Osteocyte (in vitro differentiated cells): ENCODE measurements around the gene NAT9. TPM values are rescaled to one million over a fixed set of nuclear protein-coding genes. Genes with fewer than 3 reads are reported as not detected.

Experiments used
- DNase-seq: peaks from one replicate; pipeline ENCODE4 v3.0.0; 2021; ENCODE audit warnings: mixed read lengths; ENCODE audit not compliant: unreplicated experiment; ENCODE audit errors: extremely low spot score
- H3K27ac Mint-ChIP-seq: one replicate; pipeline ENCODE4 v1.8.0; 2021; ENCODE audit warnings: mild to moderate bottlenecking, mixed read lengths; ENCODE audit not compliant: unreplicated experiment
- H3K27me3 Mint-ChIP-seq: one replicate; pipeline ENCODE4 v1.8.0; 2021; ENCODE audit warnings: mixed read lengths; ENCODE audit not compliant: unreplicated experiment
- H3K36me3 Mint-ChIP-seq: one replicate; pipeline ENCODE4 v1.8.0; 2021; ENCODE audit warnings: mixed read lengths; ENCODE audit not compliant: unreplicated experiment
- H3K4me1 Mint-ChIP-seq: one replicate; pipeline ENCODE4 v1.8.0; 2021; ENCODE audit warnings: mixed read lengths; ENCODE audit not compliant: unreplicated experiment
- H3K4me3 Mint-ChIP-seq: one replicate; pipeline ENCODE4 v1.8.0; 2021; ENCODE audit warnings: mild to moderate bottlenecking, moderate library complexity, mixed read lengths; ENCODE audit not compliant: unreplicated experiment
- H3K9me3 Mint-ChIP-seq: one replicate; pipeline ENCODE4 v1.8.0; 2021; ENCODE audit warnings: mixed read lengths; ENCODE audit not compliant: unreplicated experiment
- CTCF ChIP-seq: fragments of 200-600 bp; sonication (generic); IDR thresholded peaks from 2 replicates; pipeline ENCODE4 v1.5.0; 2021; ENCODE audit warnings: antibody characterized with exemption, mild to moderate bottlenecking, moderate library complexity
- total RNA-seq: library from RNA; stranded (reverse); gene quantifications from 2 replicates; pipeline ENCODE4 v1.2.1, GENCODE V29; 2021

NAT9 gene
- total RNA-seq, 1 donor from 2014 or later: 52.5 TPM

- Mint-ChIP-seq H3K36me3 (peaks cover 28% of the 10 kb centered on the region), H3K4me3 (no peak overlapping the region), H3K27ac (no peak overlapping the region), H3K4me1 (peaks cover 7% of the 10 kb centered on the region), H3K27me3 (no peaks in the 10 kb centered on the region), H3K9me3 (no peaks in the 10 kb centered on the region)
- DNase-seq: no peak
- TF ChIP-seq CTCF: no peak
These were observed 10.4 kb upstream of the NAT9 start for GRCh38 chr17:74786431-74787055.

DNA sequence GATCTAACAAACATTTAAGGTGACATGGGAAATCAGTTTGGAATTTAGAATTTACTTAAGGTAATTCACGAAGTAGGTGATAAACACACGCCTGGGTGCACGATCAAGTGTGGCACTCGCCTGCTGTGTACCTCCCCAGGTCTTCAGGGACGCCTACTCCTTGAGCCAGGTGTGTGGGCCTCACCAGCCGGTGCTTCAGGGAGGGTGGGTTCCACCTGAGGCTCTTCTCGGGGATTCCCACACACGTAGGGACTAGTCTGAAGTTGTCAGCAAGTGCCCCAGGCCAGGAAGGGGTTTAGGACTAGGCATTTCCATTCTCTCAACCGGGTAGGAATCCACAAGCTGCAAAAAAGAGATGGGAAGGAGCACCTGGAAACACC is 9.8 kb upstream of the NAT9 start:
- no peak overlapping the region for H3K4me3 Mint-ChIP-seq

GRCh38 chr17:74785096-74785980 is 9.2 kb upstream of the NAT9 start:
- Mint-ChIP-seq H3K9me3 (no peaks in the 10 kb centered on the region), H3K4me3 (no peak overlapping the region), H3K36me3 (peaks cover 23% of the 10 kb centered on the region), H3K4me1 (peaks cover 4% of the 10 kb centered on the region), H3K27me3 (no peaks in the 10 kb centered on the region), H3K27ac (no peak overlapping the region)
- DNase-seq: no peak
- TF ChIP-seq CTCF: peak; percentile 25

More for the DNA sequence above, 9.8 kb upstream of the NAT9 start:
- Mint-ChIP-seq H3K36me3 (peaks cover 27% of the 10 kb centered on the region), H3K9me3 (no peaks in the 10 kb centered on the region), H3K27ac (no peak overlapping the region), H3K4me1 (peaks cover 6% of the 10 kb centered on the region), H3K27me3 (no peaks in the 10 kb centered on the region)
- DNase-seq: no peak
- TF ChIP-seq CTCF: no peak

DNA sequence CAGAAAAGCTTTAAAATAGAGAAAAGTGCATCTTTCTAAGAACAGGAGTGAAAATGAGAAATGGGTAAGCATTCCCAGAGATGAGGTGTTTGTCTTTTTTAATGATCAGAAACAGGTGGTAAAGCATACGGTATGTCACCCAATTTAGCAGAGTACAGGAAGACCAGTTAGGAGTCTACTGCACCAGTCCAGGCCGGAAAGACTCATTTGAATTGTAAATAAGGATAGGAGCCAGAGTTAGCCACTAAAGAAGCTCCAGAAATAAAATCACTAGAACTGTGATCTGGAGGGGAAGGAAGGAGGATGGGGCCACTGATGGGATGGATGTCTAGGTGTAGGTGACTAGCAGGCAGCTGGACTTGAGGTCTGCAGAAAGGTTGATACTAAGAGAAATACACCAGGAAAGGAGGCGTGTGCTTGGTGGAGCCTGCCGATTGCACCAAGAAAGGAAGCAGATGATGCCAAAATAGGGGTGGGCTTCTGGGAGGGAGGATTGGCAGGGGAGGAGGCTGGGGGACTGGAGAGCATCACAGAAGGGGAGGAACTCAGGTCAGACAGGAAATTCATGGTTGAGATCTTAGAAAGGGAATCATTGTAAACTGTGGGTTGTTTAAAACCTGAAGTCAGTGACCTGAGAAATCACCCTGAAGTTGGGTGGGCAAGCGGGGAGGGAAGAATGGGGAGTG is 8.1 kb upstream of the NAT9 start:
- TF ChIP-seq CTCF: no peak
- Mint-ChIP-seq H3K27me3 (no peaks in the 10 kb centered on the region), H3K9me3 (no peaks in the 10 kb centered on the region), H3K27ac (no peak overlapping the region), H3K4me3 (no peak overlapping the region), H3K4me1 (no peaks in the 10 kb centered on the region), H3K36me3 (peaks cover 19% of the 10 kb centered on the region)
- DNase-seq: no peak

- Mint-ChIP-seq H3K9me3 (no peaks in the 10 kb centered on the region), H3K4me3 (no peak overlapping the region), H3K27ac (no peak overlapping the region), H3K36me3 (peaks cover 17% of the 10 kb centered on the region), H3K4me1 (peaks cover 5% of the 10 kb centered on the region), H3K27me3 (no peaks in the 10 kb centered on the region)
- no peak for DNase-seq
- no peak for TF ChIP-seq CTCF
These were observed 6.4 kb upstream of the NAT9 start for GRCh38 chr17:74782571-74782970.
